ENCODE data around the gene INIP.
"Not testable (repeated sequence)": the region's sequence is repeated elsewhere in the genome, so short reads cannot be mapped to it uniquely, and the experiment has no call there.

The INIP gene

DNA sequence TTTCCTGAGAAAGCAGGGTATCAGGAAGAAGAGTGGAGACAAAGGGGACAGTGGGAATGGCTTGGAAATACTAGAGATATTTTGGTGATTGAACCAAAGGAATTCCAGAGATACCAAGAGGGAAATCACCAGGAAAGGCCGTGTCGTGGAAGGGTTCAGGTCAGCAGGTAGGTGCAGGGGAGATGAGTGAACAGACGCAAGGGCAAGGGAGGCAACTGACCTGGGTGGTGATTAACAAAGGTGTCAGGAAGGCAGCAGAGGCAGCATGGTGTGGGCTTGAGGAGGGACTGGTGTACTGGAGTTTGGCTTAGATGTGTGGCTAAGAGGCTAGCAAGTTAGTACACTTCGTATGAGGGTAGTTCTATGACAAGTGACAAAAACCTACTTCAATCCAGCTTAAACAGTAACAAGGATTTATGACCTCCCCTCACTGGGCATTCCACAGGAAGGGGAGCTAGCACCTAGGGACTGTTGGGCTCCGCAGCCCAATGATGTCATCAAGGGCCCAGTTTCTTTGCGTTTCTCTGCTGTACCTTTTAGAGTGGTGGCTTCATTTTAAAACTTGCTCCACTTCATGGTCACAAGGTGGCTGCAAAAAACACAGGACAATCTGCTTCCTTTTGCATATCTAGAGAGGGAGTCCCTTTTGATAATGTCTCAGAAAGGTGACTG is 37.0 kb downstream of the INIP start:
- Histone ChIP-seq H3F3A (ENCODE audit: control insufficient read depth, insufficient read depth) (peaks cover 5% of the 10 kb centered on the region), H3K36me3 (ENCODE audit: control insufficient read depth, low read length) (peaks cover 7% of the 10 kb centered on the region), H3K79me2 (ENCODE audit: control insufficient read depth, low read length) (no peaks in the 10 kb centered on the region), H3K4me3 (ENCODE audit: low read length) (no peak overlapping the region), H3K27me3 (ENCODE audit: control insufficient read depth, low read length) (no peaks in the 10 kb centered on the region), H4K20me1 (ENCODE audit: control insufficient read depth, insufficient read depth, low read depth, low read length) (no peaks in the 10 kb centered on the region), H3K9me3 (ENCODE audit: control insufficient read depth, insufficient read depth, low read length) (peaks cover 9% of the 10 kb centered on the region), H3K9me2 (replicated peaks; ENCODE audit: control insufficient read depth, low read length) (no peaks in the 10 kb centered on the region), H3K27ac (ENCODE audit: low read depth, low read length) (no peak overlapping the region), H3K4me2 (ENCODE audit: low read length) (no peak overlapping the region), H3K4me1 (ENCODE audit: control insufficient read depth, low read length) (peaks cover 27% of the 10 kb centered on the region)
- TF ChIP-seq, protein P1, sequence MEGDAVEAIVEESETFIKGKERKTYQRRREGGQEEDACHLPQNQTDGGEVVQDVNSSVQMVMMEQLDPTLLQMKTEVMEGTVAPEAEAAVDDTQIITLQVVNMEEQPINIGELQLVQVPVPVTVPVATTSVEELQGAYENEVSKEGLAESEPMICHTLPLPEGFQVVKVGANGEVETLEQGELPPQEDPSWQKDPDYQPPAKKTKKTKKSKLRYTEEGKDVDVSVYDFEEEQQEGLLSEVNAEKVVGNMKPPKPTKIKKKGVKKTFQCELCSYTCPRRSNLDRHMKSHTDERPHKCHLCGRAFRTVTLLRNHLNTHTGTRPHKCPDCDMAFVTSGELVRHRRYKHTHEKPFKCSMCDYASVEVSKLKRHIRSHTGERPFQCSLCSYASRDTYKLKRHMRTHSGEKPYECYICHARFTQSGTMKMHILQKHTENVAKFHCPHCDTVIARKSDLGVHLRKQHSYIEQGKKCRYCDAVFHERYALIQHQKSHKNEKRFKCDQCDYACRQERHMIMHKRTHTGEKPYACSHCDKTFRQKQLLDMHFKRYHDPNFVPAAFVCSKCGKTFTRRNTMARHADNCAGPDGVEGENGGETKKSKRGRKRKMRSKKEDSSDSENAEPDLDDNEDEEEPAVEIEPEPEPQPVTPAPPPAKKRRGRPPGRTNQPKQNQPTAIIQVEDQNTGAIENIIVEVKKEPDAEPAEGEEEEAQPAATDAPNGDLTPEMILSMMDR (IDR thresholded peaks at IDR 0.05; ENCODE audit: low read depth, low read length, poor library complexity, severe bottlenecking), result no peak
- no peak for TF ChIP-seq EZH2phosphoT487 (IDR thresholded peaks at IDR 0.05; ENCODE audit: borderline replicate concordance, low read length)

DNA sequence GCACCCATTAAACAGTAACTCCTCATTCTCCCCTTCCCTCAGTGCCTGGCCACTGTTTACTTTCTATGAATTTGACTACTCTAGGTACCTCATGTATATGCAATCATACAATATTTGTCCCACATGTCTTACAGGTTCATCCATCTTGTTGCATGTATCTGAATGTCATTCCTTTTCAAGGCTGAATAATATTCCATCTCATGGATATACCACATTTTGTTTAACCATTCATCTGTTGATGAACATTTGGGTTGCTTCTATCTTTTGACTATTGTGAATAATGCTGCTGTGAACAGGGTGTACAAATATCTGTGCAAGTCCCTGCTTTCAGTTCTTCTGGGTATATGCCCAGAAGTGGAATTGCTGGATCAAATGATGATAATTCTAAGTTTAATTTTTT is 40.9 kb downstream of the INIP start:
- no peaks in the 10 kb centered on the region for H4K20me1 ChIP-seq (ENCODE audit: control insufficient read depth, insufficient read depth, low read depth, low read length)
- no peak overlapping the region for H3K27ac ChIP-seq (ENCODE audit: low read depth, low read length)
- H3K4me3 ChIP-seq (ENCODE audit: low read length), result no peak overlapping the region
- H3K79me2 ChIP-seq (ENCODE audit: control insufficient read depth, low read length), result no peaks in the 10 kb centered on the region
- no peaks in the 10 kb centered on the region for H3F3A ChIP-seq (ENCODE audit: control insufficient read depth, insufficient read depth)
- no peaks in the 10 kb centered on the region for H3K36me3 ChIP-seq (ENCODE audit: control insufficient read depth, low read length)
- peaks cover 7% of the 10 kb centered on the region for H3K4me1 ChIP-seq (ENCODE audit: control insufficient read depth, low read length)
- TF ChIP-seq EZH2phosphoT487 (IDR thresholded peaks at IDR 0.05; ENCODE audit: borderline replicate concordance, low read length), result no peak
- TF ChIP-seq, protein P1 (IDR thresholded peaks at IDR 0.05; ENCODE audit: low read depth, low read length, poor library complexity, severe bottlenecking), result no peak
- H3K9me2 ChIP-seq (replicated peaks; ENCODE audit: control insufficient read depth, low read length), result no peaks in the 10 kb centered on the region
- H3K9me3 ChIP-seq (ENCODE audit: control insufficient read depth, insufficient read depth, low read length), result peaks cover 9% of the 10 kb centered on the region
- H3K4me2 ChIP-seq (ENCODE audit: low read length), result no peak overlapping the region
- no peaks in the 10 kb centered on the region for H3K27me3 ChIP-seq (ENCODE audit: control insufficient read depth, low read length)

GRCh38 chr9:112673221-112673620 is 44.7 kb downstream of the INIP start:
- not testable (repeated sequence) for H3F3A ChIP-seq (ENCODE audit: control insufficient read depth, insufficient read depth); H3K27me3 ChIP-seq (ENCODE audit: control insufficient read depth, low read length); H3K79me2 ChIP-seq (ENCODE audit: control insufficient read depth, low read length); H4K20me1 ChIP-seq (ENCODE audit: control insufficient read depth, insufficient read depth, low read depth, low read length); H3K4me1 ChIP-seq (ENCODE audit: control insufficient read depth, low read length); H3K4me2 ChIP-seq (ENCODE audit: low read length); H3K36me3 ChIP-seq (ENCODE audit: control insufficient read depth, low read length); H3K9me2 ChIP-seq (replicated peaks; ENCODE audit: control insufficient read depth, low read length); H3K4me3 ChIP-seq (ENCODE audit: low read length); H3K27ac ChIP-seq (ENCODE audit: low read depth, low read length); H3K9me3 ChIP-seq (ENCODE audit: control insufficient read depth, insufficient read depth, low read length)

DNA sequence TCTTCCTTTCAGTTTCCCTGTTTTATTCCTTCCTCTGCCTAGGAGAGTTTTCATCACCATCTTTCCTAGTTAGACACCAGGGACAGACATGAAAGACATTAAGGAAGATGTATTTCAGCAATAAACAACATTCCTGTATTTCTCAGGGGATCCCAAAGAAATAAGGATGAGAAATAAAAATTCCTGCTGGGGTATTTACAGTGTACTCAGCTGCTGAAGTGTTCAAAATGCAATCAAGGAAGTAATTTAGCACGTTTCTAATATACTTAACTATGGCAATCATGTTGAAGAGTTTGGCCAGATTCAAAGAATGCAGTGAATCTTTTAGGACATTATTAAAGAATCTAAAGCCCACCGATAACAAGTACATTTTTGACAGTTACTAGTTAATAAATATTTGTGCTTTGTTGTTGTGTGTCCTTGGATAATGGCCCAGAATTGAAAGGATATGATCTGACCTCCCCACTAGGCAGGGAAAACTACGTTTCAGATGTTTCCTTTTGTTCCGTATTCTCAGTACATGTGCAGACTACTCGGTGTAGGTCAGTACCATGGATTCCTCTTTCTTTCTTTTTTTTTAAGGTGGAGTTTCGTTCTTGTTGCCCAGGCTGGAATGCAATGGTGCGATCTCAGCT is 46.8 kb downstream of the INIP start:
- no peak overlapping the region for H3K27ac ChIP-seq (ENCODE audit: low read depth, low read length)
- H3K4me3 ChIP-seq (ENCODE audit: low read length), result no peak overlapping the region
- TF ChIP-seq EZH2phosphoT487 (IDR thresholded peaks at IDR 0.05; ENCODE audit: borderline replicate concordance, low read length), result no peak
- TF ChIP-seq, protein P1 (IDR thresholded peaks at IDR 0.05; ENCODE audit: low read depth, low read length, poor library complexity, severe bottlenecking), result no peak
- H3K4me1 ChIP-seq (ENCODE audit: control insufficient read depth, low read length), result no peaks in the 10 kb centered on the region
- no peaks in the 10 kb centered on the region for H3K9me3 ChIP-seq (ENCODE audit: control insufficient read depth, insufficient read depth, low read length)
- H4K20me1 ChIP-seq (ENCODE audit: control insufficient read depth, insufficient read depth, low read depth, low read length), result no peaks in the 10 kb centered on the region
- no peaks in the 10 kb centered on the region for H3K79me2 ChIP-seq (ENCODE audit: control insufficient read depth, low read length)
- H3F3A ChIP-seq (ENCODE audit: control insufficient read depth, insufficient read depth), result no peaks in the 10 kb centered on the region
- no peak overlapping the region for H3K4me2 ChIP-seq (ENCODE audit: low read length)
- no peaks in the 10 kb centered on the region for H3K9me2 ChIP-seq (replicated peaks; ENCODE audit: control insufficient read depth, low read length)
- H3K36me3 ChIP-seq (ENCODE audit: control insufficient read depth, low read length), result no peaks in the 10 kb centered on the region
- no peaks in the 10 kb centered on the region for H3K27me3 ChIP-seq (ENCODE audit: control insufficient read depth, low read length)

All from DOHH2 (cell line).